Measurements from ENCODE around the gene RNASE13.

The RNASE13 gene

GRCh38 chr14:21078287-21078686 is 43.7 kb upstream of the RNASE13 start:
- Histone ChIP-seq H3K27ac (no peak overlapping the region), H3K36me3 (replicated peaks) (peaks cover 94% of the 10 kb centered on the region), H3K27me3 (replicated peaks) (no peaks in the 10 kb centered on the region), H3K4me3 (ENCODE audit: low read depth, low read length) (no peak overlapping the region)
- DNase-seq, result no peak
- in situ Hi-C loops (cut with HindIII; ENCODE audit: low pct_ligation_motif_present, low sequenced_read_pairs), result no loop called here
- no peak for TF ChIP-seq CTCF (IDR thresholded peaks at IDR 0.05; ENCODE audit: low read depth, low read length, missing control alignments)

GRCh38 chr14:21077672-21078071 is 43.1 kb upstream of the RNASE13 start:
- Histone ChIP-seq H3K27ac (no peak overlapping the region), H3K4me3 (ENCODE audit: low read depth, low read length) (no peak overlapping the region), H3K36me3 (replicated peaks) (peaks cover 95% of the 10 kb centered on the region), H3K27me3 (replicated peaks) (no peaks in the 10 kb centered on the region)
- no peak for DNase-seq
- TF ChIP-seq CTCF (IDR thresholded peaks at IDR 0.05; ENCODE audit: low read depth, low read length, missing control alignments), result no peak
- in situ Hi-C loops (cut with HindIII; ENCODE audit: low pct_ligation_motif_present, low sequenced_read_pairs), result no loop called here

- Histone ChIP-seq H3K4me3 (ENCODE audit: low read depth, low read length) (no peak overlapping the region), H3K27me3 (replicated peaks) (no peaks in the 10 kb centered on the region), H3K36me3 (replicated peaks) (peaks cover 77% of the 10 kb centered on the region), H3K27ac (no peak overlapping the region)
- no peak for TF ChIP-seq CTCF (IDR thresholded peaks at IDR 0.05; ENCODE audit: low read depth, low read length, missing control alignments)
- DNase-seq, result no peak
- in situ Hi-C loops (cut with HindIII; ENCODE audit: low pct_ligation_motif_present, low sequenced_read_pairs), result no loop called here
These were observed 41.3 kb upstream of the RNASE13 start for GRCh38 chr14:21075719-21076437.

GRCh38 chr14:21074398-21075272 is 40.0 kb upstream of the RNASE13 start:
- in situ Hi-C loops (cut with HindIII; ENCODE audit: low pct_ligation_motif_present, low sequenced_read_pairs), result no loop called here
- no peak overlapping the region for H3K4me3 ChIP-seq (ENCODE audit: low read depth, low read length)
- H3K27me3 ChIP-seq (replicated peaks), result no peaks in the 10 kb centered on the region
- H3K27ac ChIP-seq, result no peak overlapping the region
- H3K36me3 ChIP-seq (replicated peaks), result peaks cover 65% of the 10 kb centered on the region
- TF ChIP-seq CTCF (IDR thresholded peaks at IDR 0.05; ENCODE audit: low read depth, low read length, missing control alignments), result no peak
- no peak for DNase-seq

GRCh38 chr14:21073921-21074320 is 39.3 kb upstream of the RNASE13 start:
- DNase-seq, result no peak
- Histone ChIP-seq H3K36me3 (replicated peaks) (peaks cover 57% of the 10 kb centered on the region), H3K4me3 (ENCODE audit: low read depth, low read length) (no peak overlapping the region), H3K27ac (no peak overlapping the region), H3K27me3 (replicated peaks) (no peaks in the 10 kb centered on the region)
- no peak for TF ChIP-seq CTCF (IDR thresholded peaks at IDR 0.05; ENCODE audit: low read depth, low read length, missing control alignments)
- in situ Hi-C loops (cut with HindIII; ENCODE audit: low pct_ligation_motif_present, low sequenced_read_pairs), result no loop called here

Data from brain microvascular endothelial cell (primary cell).